Cardiac fibroblast (primary cell): ENCODE results near the gene MXI1.
"Not testable (repeated sequence)": the region's sequence is repeated elsewhere in the genome, so short reads cannot be mapped to it uniquely, and the experiment has no call there.

ENCODE experiments used
- DNase-seq, 2 donors: peaks; one replicate each; pipeline versions ENCODE4 v3.0.0 to v3.0.0-alpha.2; 2010; ENCODE audit warnings: low read depth in 2 of 2
- H3K4me3 ChIP-seq, 2 donors: replicated peaks in 1 of 2; 1 replicate in 1 of 2; 2 replicates in 1 of 2; pipeline ENCODE4 v1.5.1; 2011; ENCODE audit warnings: low read depth in 2 of 2, low read length in 2 of 2, mild to moderate bottlenecking in 2 of 2, moderate library complexity in 1 of 2
- CTCF ChIP-seq: IDR thresholded peaks from one replicate; pipeline ENCODE4 v1.5.1; 2011; ENCODE audit warnings: low read depth, mild to moderate bottlenecking, low read length, inconsistent platforms

MXI1 gene

GRCh38 chr10:110265573-110266193 lies 58.3 kb downstream of the MXI1 start:
- H3K4me3 ChIP-seq, result no peak overlapping the region
- DNase-seq, result no peak

GRCh38 chr10:110267276-110267675 lies 59.9 kb downstream of the MXI1 start:
- no peak for TF ChIP-seq CTCF
- H3K4me3 ChIP-seq, result no peak overlapping the region

More at GRCh38 chr10:110265573-110266193, 58.3 kb downstream of the MXI1 start:
- no peak for TF ChIP-seq CTCF

GRCh38 chr10:110268442-110268841 lies 61.0 kb downstream of the MXI1 start:
- TF ChIP-seq CTCF, result no peak
- DNase-seq, result no peak
- no peak overlapping the region for H3K4me3 ChIP-seq

More at GRCh38 chr10:110267276-110267675, 59.9 kb downstream of the MXI1 start:
- no peak for DNase-seq

- TF ChIP-seq CTCF, result no peak
- H3K4me3 ChIP-seq, result no peak overlapping the region
- DNase-seq, result no peak
These were observed 61.6 kb downstream of the MXI1 start for GRCh38 chr10:110268971-110269370.

- peak overlapping the region in 1 of 2 donors; percentile 25 for H3K4me3 ChIP-seq
- DNase-seq, result peak; percentile 54 to 63
- TF ChIP-seq CTCF, result no peak
These were observed 62.2 kb downstream of the MXI1 start for GRCh38 chr10:110269374-110270318.

GRCh38 chr10:110272995-110273394 lies 65.6 kb downstream of the MXI1 start:
- not testable (repeated sequence) for H3K4me3 ChIP-seq, DNase-seq

GRCh38 chr10:110273474-110273873 lies 66.1 kb downstream of the MXI1 start:
- no peak for TF ChIP-seq CTCF
- H3K4me3 ChIP-seq, result no peak overlapping the region
- DNase-seq, result peak; percentile 91 to 92
